NCI-H2107 treated with DMSO at 0.1 percent for 48 hours (cell line): ENCODE measurements around the gene RAD51B.

ENCODE experiments used
- DNase-seq: peaks from one replicate; lab custom pipeline; 2025; ENCODE audit not compliant: unreplicated experiment; lab: John Stamatoyannopoulos, UW

RAD51B gene

GRCh38 chr14:68684466-68685418, 865.2 kb downstream of the RAD51B start:
- no peak for DNase-seq

GRCh38 chr14:68685419-68686204, 866.0 kb downstream of the RAD51B start:
- no peak for DNase-seq

- DNase-seq = no peak
These were observed 866.6 kb downstream of the RAD51B start for GRCh38 chr14:68686205-68686465.

- DNase-seq = no peak
These were observed 867.1 kb downstream of the RAD51B start for GRCh38 chr14:68686724-68687123.

GRCh38 chr14:68687746-68688145, 868.2 kb downstream of the RAD51B start:
- DNase-seq = no peak

- DNase-seq = peak; percentile 39
These were observed 869.3 kb downstream of the RAD51B start for GRCh38 chr14:68688872-68689371.

GRCh38 chr14:68689511-68689910, 869.9 kb downstream of the RAD51B start:
- DNase-seq = no peak

- DNase-seq = no peak
These were observed 870.7 kb downstream of the RAD51B start for GRCh38 chr14:68690089-68690958.

GRCh38 chr14:68691031-68691791, 871.6 kb downstream of the RAD51B start:
- DNase-seq = no peak

GRCh38 chr14:68691792-68692118, 872.2 kb downstream of the RAD51B start:
- DNase-seq = no peak

- no peak for DNase-seq
These were observed 872.6 kb downstream of the RAD51B start for GRCh38 chr14:68692216-68692615.

GRCh38 chr14:68692916-68693771, 873.6 kb downstream of the RAD51B start:
- no peak for DNase-seq

- DNase-seq = no peak
These were observed 874.3 kb downstream of the RAD51B start for GRCh38 chr14:68693926-68694325.

- DNase-seq = no peak
These were observed 875.1 kb downstream of the RAD51B start for GRCh38 chr14:68694516-68695235.

GRCh38 chr14:68695326-68695768, 875.8 kb downstream of the RAD51B start:
- no peak for DNase-seq

- DNase-seq = no peak
These were observed 876.3 kb downstream of the RAD51B start for GRCh38 chr14:68695856-68696255.

- no peak for DNase-seq
These were observed 876.7 kb downstream of the RAD51B start for GRCh38 chr14:68696266-68696665.

GRCh38 chr14:68696721-68697495, 877.3 kb downstream of the RAD51B start:
- DNase-seq = no peak
